CD4-positive, alpha-beta T cell treated with Interleukin-4 for 1 hour (primary cell): ENCODE data around the gene ZBTB7B.
"Not testable (repeated sequence)": the region's sequence is repeated elsewhere in the genome, so short reads cannot be mapped to it uniquely, and the experiment has no call there.

Source experiments
- DNase-seq, 2 donors: peaks; one replicate each; pipeline ENCODE4 v3.0.0-alpha.2; 2020 to 2022

ZBTB7B gene

DNA sequence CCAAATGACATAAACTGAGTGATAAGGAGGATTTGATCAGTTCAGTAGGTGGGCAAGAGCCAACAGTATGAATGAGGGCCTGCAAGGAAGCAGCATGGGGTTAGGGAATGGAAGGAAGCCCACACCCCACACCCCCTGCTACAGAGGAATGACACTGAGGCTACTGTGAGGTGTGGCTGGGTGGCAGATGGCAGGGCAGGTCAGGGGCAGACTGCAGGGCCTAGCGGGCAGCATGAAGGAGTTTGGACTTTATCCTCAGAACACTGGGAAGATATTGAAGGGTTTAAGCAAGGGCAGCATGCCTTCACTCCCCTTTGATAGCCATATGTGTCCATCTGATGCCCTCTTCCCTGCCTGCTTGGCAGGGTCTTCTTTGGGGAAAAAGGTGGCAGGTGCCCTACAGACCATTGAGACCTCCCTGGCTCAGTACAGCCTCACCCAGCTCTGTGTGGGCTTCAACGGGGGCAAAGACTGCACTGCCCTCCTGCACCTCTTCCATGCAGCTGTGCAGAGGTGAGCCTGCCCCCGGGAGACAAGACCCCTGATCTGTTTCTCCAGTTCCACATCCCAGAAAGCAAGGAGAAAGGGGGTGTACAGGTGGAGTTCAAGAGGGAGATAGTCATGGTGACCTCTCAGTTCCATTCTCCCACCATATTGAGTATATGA, 13.3 kb upstream of the ZBTB7B start:
- no peak for DNase-seq

- DNase-seq, result no peak
Measured at GRCh38 chr1:154990276-154990675, 12.3 kb upstream of the ZBTB7B start.

GRCh38 chr1:154992721-154993571, 9.7 kb upstream of the ZBTB7B start:
- DNase-seq, result no peak

GRCh38 chr1:154993572-154994268, 8.9 kb upstream of the ZBTB7B start, which contains the start of gene LENEP:
LENEP (plus strand) TSS chr1:154993586; CDS start chr1:154993608, 22 bp downstream.
- no peak for DNase-seq

GRCh38 chr1:154994269-154994587, 8.4 kb upstream of the ZBTB7B start:
- no peak for DNase-seq

DNA sequence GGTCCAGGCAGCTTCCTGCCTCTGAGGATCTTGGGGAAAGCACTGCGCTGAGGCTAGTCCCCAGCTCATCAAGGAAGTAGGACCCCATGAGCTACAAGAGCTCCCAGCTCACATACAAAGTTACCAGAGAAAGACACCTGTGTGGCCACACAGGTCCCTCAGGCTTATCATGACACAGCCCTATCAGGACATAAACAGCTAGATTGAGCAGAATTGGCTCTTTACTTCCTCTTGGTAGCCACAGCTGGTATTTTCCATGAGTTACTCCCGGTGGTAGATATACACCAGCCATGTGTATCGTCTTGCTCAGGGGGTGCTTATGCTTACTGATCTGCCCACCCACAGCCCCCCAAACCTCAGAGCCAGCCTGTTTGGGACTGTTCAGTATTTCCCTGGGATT, 8.0 kb upstream of the ZBTB7B start:
- no peak for DNase-seq

DNA sequence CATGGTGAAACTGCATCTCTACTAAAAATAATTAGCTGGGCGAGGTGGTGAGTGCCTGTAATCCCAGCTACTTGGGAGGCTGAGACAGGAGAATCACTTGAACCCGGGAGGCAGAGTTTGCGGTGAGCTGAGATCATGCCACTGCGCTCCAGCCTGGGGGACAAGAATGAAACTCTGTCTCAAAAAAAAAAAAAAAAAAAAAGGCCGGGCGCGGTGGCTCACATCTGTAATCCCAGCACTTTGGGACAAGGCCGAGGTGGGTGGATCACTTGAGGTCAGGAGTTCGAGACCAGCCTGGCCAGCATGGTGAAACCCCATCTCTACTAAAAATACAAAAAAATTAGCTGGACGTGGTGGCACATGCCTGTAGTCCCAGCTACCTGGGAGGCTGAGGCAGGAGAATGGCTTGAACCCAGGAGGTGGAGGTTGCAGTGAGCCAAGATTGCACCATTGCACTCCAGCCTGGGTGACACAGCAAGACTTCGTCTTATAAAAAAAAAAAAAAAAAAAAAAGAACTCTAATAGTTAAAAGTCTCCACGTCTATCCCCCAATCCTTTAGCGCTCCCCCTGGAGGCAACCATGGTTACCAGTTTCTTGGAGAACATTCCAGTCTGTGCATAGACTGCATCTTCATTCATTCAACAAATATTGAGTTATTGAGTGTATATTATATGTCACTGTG, 7.2 kb upstream of the ZBTB7B start:
- DNase-seq, result not testable (repeated sequence)

GRCh38 chr1:154996966-154997701, 5.5 kb upstream of the ZBTB7B start:
- no peak for DNase-seq

DNA sequence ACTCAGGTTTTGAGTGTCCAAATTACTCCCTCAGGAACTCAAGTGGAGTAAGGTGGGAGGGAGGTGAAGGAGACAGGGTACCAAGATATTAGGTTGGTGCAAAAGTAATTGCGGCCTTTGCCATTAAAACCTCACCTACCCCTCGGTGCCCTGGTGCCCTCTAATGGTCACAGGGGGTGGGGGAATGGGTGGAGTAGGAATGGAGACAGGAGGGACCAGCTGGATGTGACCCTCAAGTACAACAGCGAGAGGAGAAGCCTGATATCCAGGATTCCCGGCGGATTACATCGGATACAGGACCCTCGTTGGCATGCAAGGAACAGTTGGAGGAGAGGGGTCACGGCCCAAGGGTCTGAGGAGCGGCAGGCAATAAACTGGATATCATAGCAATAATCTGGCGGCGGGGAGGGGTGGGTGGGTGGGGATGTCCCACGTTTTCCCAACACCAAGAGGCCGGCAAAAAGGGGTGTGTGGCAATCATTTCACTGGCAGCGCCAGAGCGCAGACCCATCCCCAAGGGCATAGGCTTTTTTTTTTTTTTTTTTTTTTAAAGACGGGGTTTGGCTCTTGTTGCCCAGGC, 4.3 kb upstream of the ZBTB7B start:
- no peak for DNase-seq

DNA sequence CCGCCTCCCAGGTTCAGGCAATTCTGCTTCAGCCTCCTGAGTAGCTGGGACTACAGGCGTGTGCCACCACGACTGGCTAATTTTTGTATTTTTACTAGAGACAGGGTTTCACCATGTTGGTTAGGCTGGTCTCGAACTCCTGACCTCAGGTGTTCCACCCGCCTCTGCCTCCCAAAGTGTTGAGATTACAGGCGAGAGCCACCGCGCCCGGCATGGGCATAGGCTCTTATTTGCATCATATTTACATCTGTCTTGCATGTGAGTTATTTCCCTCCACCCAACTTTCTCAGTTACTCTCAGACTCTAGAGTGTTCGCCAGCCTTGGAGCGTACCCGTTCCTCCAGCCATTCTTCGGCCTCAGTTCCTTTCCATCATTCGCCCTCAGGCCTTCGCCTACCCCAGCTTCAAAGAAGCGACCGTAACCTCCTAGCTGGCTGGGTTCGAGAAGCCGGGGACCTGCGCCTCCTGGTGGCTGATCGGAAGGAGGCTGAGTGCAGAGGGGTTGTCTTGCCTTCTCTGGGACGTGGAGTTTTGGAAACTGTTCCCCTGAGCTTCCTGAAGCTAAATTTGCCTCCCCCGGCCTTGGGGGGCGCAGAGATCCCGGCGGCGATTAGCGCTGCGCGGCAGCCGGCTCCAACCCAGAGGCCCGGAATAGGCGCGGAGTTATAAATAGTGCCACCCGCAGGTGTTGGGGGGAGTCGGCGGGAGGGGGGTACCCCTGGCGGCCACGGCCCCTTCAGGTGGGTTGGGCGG, 3.6 kb upstream of the ZBTB7B start:
- peak; percentile 77 to 78 for DNase-seq

GRCh38 chr1:154999571-155000410, 2.8 kb upstream of the ZBTB7B start:
- DNase-seq, result peak; percentile 45 to 66

DNA sequence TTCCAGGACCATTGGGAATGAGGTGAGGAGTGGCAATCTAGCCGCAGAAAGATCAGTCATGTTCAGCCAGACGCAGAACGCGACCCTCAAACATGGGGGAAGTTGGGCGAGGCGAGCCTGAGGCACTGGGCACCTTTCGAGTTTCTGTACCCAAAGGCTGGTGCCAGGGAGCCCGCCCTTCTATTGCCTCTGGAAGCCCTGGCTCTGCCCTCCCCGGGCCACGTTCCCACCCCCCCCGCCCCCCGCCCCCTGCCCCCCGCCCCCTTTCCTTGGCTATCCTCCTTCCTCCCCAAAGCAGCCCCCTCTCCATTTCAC, 2.2 kb upstream of the ZBTB7B start:
- no peak for DNase-seq

- DNase-seq, result peak; percentile 73 to 83
Measured at GRCh38 chr1:155000726-155001424, 1.7 kb upstream of the ZBTB7B start.

DNA sequence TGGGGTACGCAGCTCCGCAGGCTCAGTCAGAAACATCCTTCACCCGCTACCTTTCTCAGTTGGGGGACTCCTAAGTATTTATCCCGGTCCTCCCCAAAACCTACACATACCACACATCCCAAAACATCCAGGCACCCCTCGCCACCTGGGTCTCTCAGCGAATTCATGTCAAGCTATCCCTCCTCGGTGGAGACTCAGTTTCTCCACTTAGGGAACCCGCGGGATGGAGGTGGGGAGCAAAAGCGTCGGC, 1.3 kb upstream of the ZBTB7B start:
- no peak for DNase-seq

GRCh38 chr1:155001675-155002463, 733 bp upstream of the ZBTB7B start:
- DNase-seq, result peak; percentile 98

DNA sequence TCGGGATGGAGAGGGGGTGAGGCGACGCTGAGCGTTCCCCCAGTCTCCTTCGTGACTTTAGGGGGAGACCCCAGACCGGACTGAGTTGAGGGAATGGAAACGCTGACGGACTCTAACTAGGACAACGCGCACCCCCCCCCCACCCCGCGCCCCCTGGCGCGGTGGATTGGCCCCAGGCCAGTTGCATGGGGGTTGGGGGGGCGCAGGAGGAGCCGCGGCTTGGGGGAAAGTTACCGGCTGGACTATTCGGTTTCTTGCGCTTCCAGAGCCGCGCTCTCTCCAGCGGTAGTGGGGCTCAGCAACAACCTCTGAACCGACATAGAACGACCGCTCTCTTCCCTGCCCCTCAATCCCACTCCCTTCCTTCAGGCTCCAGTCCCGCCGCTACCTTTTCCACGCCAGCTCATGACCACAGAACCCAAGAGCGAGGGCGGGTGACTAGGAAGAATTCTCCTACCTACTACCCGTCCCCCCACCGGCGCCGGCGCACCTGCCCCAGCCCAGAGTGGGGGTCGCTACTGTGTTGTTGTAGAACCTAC, 694 bp downstream of the ZBTB7B start:
- no peak for DNase-seq

- no peak for DNase-seq
Measured at GRCh38 chr1:155003766-155004351, 1.3 kb downstream of the ZBTB7B start.

GRCh38 chr1:155004352-155005075, 1.9 kb downstream of the ZBTB7B start:
- DNase-seq, result no peak
